Muscle of leg (tissue), 16 donors: ENCODE data around the gene GLRX5. TPM values are rescaled to one million over a fixed set of nuclear protein-coding genes. Genes with fewer than 3 reads are reported as not detected.

Source experiments
- DNase-seq: peaks from one replicate; pipeline ENCODE4 v3.0.0; 2013
- H3K27ac ChIP-seq: one replicate; pipeline ENCODE4 v1.5.1; 2013; ENCODE audit warnings: mild to moderate bottlenecking, low read length, control low read depth
- H3K27me3 ChIP-seq: one replicate; pipeline ENCODE4 v1.6.1; 2013; ENCODE audit warnings: low read length; ENCODE audit not compliant: control insufficient read depth, insufficient read depth
- H3K36me3 ChIP-seq: one replicate; pipeline ENCODE4 v1.6.1; 2013; ENCODE audit warnings: low read length; ENCODE audit not compliant: control insufficient read depth, insufficient read depth
- H3K4me1 ChIP-seq: one replicate; pipeline ENCODE4 v1.6.1; 2013; ENCODE audit warnings: low read length; ENCODE audit not compliant: control insufficient read depth, insufficient read depth
- H3K4me3 ChIP-seq: one replicate; pipeline ENCODE4 v1.5.1; 2013; ENCODE audit warnings: low read length, control low read depth
- H3K9me3 ChIP-seq: replicated peaks from 2 replicates; pipeline ENCODE4 v1.6.1; 2013; ENCODE audit warnings: low read depth, low read length; ENCODE audit not compliant: control insufficient read depth
- WGBS: methylation state at CpG from one replicate; pipeline ENCODE4 v1.1.5; 2013; ENCODE audit warnings: missing lambda C conversion rate; ENCODE audit not compliant: insufficient coverage; 5-methylcytosine and 5-hydroxymethylcytosine counted together
- long read RNA-seq, 11 donors: transcript quantifications; one replicate each; lab custom pipeline, GENCODE V29; 2026
- polyA plus RNA-seq, 8 donors: library from polyadenylated mRNA; unstranded; fragments of 120-200 nt; gene quantifications; one replicate each; pipeline versions ENCODE4 v1.2.1 to v1.2.3, GENCODE V29; 2013; ENCODE audit warnings: inconsistent platforms in 1 of 8, low replicate concordance in 1 of 8; ENCODE audit not compliant: insufficient read length in 8 of 8, insufficient read depth in 1 of 8
- total RNA-seq: library from RNA; stranded (reverse); fragments of 120-200 nt; gene quantifications from one replicate; pipeline ENCODE4 v1.2.4, GENCODE V29; 2013

Gene GLRX5
- total RNA-seq (44.3 TPM), polyA plus RNA-seq (10 to 100 TPM; 47.0 to 58.7 (median 53.8) TPM)
- long read RNA-seq, donor 1, transcript GLRX5-201 (2 exons, 1,564 nt), result major isoform, 26 of 51 reads
- long read RNA-seq, donor 1, partial matches to known transcripts, result 25 of 51 reads
- long read RNA-seq, donor 1, other reads (novel, unspliced or antisense), result 0 of 51 reads
- long read RNA-seq, donor 2, transcript GLRX5-201 (2 exons, 1,564 nt), result major isoform, 8 of 8 reads
- long read RNA-seq, donor 2, partial matches to known transcripts, result 0 of 8 reads
- long read RNA-seq, donor 2, other reads (novel, unspliced or antisense), result 0 of 8 reads
- long read RNA-seq, donor 3, transcript GLRX5-201 (2 exons, 1,564 nt), result major isoform, 85 of 85 reads
- long read RNA-seq, donor 3, partial matches to known transcripts, result 0 of 85 reads
- long read RNA-seq, donor 3, other reads (novel, unspliced or antisense), result 0 of 85 reads
- long read RNA-seq, donor 4, transcript GLRX5-201 (2 exons, 1,564 nt), result major isoform, 44 of 58 reads
- long read RNA-seq, donor 4, partial matches to known transcripts, result 14 of 58 reads
- long read RNA-seq, donor 4, other reads (novel, unspliced or antisense), result 0 of 58 reads
- long read RNA-seq, donor 5, transcript GLRX5-201 (2 exons, 1,564 nt), result major isoform, 117 of 146 reads
- long read RNA-seq, donor 5, partial matches to known transcripts, result 21 of 146 reads
- long read RNA-seq, donor 5, other reads (novel, unspliced or antisense), result 8 of 146 reads
- long read RNA-seq, donor 6, transcript GLRX5-201 (2 exons, 1,564 nt), result major isoform, 93 of 93 reads
- long read RNA-seq, donor 6, partial matches to known transcripts, result 0 of 93 reads
- long read RNA-seq, donor 6, other reads (novel, unspliced or antisense), result 0 of 93 reads
- long read RNA-seq, donor 7, transcript GLRX5-201 (2 exons, 1,564 nt), result major isoform, 40 of 40 reads
- long read RNA-seq, donor 7, partial matches to known transcripts, result 0 of 40 reads
- long read RNA-seq, donor 7, other reads (novel, unspliced or antisense), result 0 of 40 reads
- long read RNA-seq, donor 8, transcript GLRX5-201 (2 exons, 1,564 nt), result major isoform, 43 of 81 reads
- long read RNA-seq, donor 8, partial matches to known transcripts, result 32 of 81 reads
- long read RNA-seq, donor 8, other reads (novel, unspliced or antisense), result 6 of 81 reads
- long read RNA-seq, donor 9, transcript GLRX5-201 (2 exons, 1,564 nt), result major isoform, 34 of 34 reads
- long read RNA-seq, donor 9, partial matches to known transcripts, result 0 of 34 reads
- long read RNA-seq, donor 9, other reads (novel, unspliced or antisense), result 0 of 34 reads
- long read RNA-seq, donor 10, transcript GLRX5-201 (2 exons, 1,564 nt), result major isoform, 44 of 96 reads
- long read RNA-seq, donor 10, partial matches to known transcripts, result 52 of 96 reads
- long read RNA-seq, donor 10, other reads (novel, unspliced or antisense), result 0 of 96 reads
- long read RNA-seq, donor 11, transcript GLRX5-201 (2 exons, 1,564 nt), result major isoform, 50 of 82 reads
- long read RNA-seq, donor 11, partial matches to known transcripts, result 32 of 82 reads
- long read RNA-seq, donor 11, other reads (novel, unspliced or antisense), result 0 of 82 reads

DNA sequence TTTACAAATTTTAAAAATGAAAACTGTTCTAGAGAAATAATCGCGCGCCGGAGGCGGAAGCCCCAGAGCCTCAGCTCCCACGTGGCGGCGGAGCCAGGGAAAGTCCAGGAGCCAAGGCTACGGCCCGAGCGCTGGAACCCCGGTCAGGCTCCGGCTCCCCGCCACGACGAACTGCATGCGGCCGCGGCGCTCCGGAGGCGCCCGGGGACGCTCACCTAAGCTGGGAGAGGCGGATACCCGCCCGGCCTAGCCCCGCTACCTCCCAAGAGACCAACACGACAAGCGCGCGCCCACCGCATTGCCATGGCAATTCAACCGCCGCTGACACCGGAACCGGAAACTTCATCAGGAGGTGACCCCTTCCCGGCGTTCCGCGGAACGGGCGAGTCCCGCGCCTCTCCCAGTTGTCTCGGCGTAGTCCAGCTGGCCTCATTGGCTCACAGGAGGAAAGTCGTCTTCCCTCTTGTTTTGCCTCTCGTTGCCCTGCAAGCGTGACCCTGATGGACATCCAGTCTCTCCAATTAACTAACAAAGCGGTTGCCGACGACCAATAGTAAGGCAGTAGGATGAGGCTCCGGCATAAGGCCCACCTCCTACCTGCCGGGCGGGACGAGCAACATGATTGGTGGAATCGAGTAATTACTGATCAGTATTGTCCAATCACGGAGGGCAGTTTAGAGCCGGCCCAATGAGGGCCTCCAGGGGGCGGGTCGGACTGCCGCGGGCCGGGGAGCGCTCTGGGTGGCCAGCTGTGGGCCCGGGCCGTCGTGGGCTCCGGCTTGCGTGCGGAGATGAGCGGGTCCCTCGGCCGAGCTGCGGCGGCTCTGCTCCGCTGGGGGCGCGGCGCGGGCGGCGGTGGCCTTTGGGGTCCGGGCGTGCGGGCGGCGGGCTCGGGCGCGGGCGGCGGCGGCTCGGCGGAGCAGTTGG, at the start of gene GLRX5:
Gene GLRX5 (plus strand): TSS at position 752 of the 927 bp plus-strand sequence. CDS start 40 bp downstream, at position 792.
- under 1% methylated on average over 90 of the region's 97 CpGs for WGBS
- Histone ChIP-seq H3K4me1 (peaks cover 29% of the 10 kb centered on the region), H3K27ac (peak within 1 kb of the TSS; percentile 94), H3K4me3 (peak within 1 kb of the TSS; percentile 97), H3K9me3 (no peaks in the 10 kb centered on the region), H3K27me3 (no peaks in the 10 kb centered on the region), H3K36me3 (no peaks in the 10 kb centered on the region)
- peak; percentile 100 for DNase-seq

DNA sequence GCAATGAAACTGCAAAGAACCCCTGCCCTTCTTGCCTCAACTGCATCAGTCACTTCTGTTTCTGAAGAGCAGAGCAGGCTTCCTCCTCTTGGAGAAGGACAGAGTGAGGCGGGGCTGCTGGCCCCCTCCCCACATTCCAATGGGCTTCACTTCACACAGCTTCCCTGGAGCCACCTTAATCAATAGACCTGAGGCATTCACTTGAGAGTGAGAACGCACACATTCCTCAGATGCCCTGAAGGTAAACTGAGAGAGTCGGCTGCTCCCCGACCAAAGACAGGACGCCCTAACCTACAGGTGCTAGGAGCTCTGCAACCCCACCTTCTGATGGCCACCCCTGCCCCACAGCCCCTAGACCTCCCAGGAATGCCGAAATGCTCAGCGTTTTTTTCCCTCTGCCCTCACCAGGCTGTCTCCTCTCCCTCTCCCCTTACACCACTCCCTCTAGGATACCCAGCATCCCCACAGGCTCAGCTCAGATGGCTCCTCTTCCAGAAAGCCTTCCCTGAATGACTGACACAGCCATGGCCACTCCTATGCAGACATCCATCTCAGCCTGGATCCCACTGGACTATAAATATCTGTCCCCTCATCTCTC, 49.5 kb upstream of the GLRX5 start:
- no peaks in the 10 kb centered on the region for H3K9me3 ChIP-seq
- no peak overlapping the region for H3K4me3 ChIP-seq
- peaks cover 2% of the 10 kb centered on the region for H3K36me3 ChIP-seq
- H3K27ac ChIP-seq, result no peak overlapping the region
- DNase-seq, result no peak
- 43% methylated on average over 7 of the region's 7 CpGs for WGBS
- H3K27me3 ChIP-seq, result no peaks in the 10 kb centered on the region
- H3K4me1 ChIP-seq, result peaks cover 79% of the 10 kb centered on the region

DNA sequence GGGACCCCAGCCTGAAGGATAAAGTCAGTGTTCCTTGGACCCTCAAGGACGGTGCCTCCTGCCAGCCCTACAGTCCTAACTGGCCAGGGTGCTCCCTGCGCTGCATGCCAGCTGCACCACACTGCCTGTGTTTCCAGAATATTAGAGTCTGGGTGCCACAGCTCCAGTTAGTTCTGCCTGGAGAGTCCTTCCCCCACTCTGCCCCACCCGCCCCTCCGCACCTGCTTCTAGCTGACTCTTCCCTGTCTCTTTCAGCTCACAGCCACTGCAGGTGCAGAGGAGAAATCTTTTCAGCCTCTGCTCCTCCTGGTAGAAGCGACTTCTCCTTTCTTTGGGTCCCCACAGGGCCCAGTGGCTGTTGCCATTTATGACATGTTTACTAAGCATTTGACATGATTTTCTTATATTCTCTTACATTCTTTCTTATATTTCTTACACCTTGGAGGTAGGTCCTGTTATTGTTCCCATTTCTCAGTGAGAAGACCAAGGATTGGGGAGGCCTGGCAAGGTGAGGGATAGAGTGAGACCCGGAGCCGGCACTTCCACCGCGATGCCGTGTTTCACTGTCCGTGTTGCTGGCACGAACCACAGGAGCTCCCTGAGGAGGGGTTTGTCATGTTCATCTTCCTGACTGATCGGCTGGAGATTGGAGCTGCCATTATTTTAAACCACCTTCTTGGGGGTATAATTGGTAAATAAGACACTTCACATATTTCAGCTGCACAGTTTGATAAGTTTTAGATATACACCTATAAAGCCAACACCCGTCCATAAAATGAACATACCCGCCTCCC, 47.8 kb upstream of the GLRX5 start:
- peaks cover 74% of the 10 kb centered on the region for H3K4me1 ChIP-seq
- WGBS, result 82% methylated on average over 7 of the region's 15 CpGs

DNA sequence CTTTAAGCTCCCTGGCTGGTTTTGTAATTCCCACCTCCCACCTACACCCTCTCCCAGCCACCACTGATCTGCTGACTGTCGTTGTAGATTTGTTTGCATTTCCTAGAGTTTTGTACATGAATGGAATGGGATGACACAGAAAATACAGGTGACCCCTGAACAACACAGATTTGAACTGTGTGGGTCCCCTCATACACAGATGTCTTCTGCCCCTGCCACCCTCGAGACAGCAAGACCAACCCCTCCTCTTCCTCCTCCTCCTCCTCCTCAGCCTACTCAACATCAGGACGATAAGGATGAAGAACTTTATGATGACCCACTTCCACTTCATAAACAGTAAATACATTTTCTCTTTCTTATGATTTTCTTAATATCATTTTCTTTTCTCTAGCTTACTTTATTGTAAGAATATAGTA, 47.2 kb upstream of the GLRX5 start:
- no peak overlapping the region for H3K27ac ChIP-seq
- peaks cover 2% of the 10 kb centered on the region for H3K9me3 ChIP-seq
- no peaks in the 10 kb centered on the region for H3K27me3 ChIP-seq
- peaks cover 69% of the 10 kb centered on the region for H3K4me1 ChIP-seq
- H3K36me3 ChIP-seq, result no peaks in the 10 kb centered on the region
- no peak for DNase-seq
- WGBS, result no CpG with 5 or more reads among the region's 3 CpGs
- H3K4me3 ChIP-seq, result no peak overlapping the region

More for the DNA sequence above, 47.8 kb upstream of the GLRX5 start:
- Histone ChIP-seq H3K27ac (no peak overlapping the region), H3K36me3 (no peaks in the 10 kb centered on the region), H3K4me3 (no peak overlapping the region), H3K27me3 (no peaks in the 10 kb centered on the region), H3K9me3 (no peaks in the 10 kb centered on the region)
- no peak for DNase-seq

DNA sequence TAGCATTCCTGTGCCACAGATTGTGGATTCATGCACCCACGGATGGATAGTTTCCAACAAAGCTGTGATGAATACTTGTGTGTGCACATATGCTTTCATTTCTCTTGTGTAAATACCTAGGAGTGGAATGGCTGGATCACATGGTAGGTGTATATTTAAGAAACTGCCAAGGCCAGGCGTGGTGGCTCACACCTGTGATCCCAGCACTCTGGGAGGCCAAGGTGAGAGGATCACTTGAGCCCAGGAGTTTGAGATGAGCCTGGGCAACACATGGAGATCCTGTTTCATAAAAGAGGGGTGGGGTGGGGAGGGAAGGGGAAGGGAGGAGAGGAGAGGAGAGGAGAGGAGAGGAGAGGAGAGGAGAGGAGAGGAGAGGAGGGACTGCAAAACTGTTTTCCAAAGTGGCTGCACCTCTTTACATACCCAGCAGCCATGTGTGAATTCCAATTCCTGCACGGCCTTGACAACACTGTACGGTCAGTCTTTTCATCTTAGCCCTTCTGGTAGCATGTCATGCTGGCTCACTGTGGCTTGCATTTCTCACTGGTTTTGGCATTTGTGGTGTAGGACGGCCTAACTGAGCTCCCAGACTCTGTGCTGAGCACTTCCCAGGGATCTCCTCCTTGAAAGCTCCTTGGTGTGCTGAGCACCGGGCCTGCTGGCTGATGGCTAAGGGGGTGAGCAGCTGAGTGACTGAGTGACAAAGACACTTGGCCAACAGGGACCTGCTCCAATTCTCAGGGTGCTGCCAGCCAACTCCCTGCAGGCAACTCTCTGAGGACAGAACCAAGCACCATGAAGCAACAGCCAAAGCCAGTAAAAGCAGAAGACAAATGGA, 46.3 kb upstream of the GLRX5 start:
- Histone ChIP-seq H3K36me3 (no peaks in the 10 kb centered on the region), H3K27me3 (no peaks in the 10 kb centered on the region), H3K4me3 (no peak overlapping the region), H3K27ac (peak overlapping the region; percentile 49), H3K4me1 (peaks cover 62% of the 10 kb centered on the region), H3K9me3 (peaks cover 2% of the 10 kb centered on the region)
- 70% methylated on average over 3 of the region's 6 CpGs for WGBS
- no peak for DNase-seq

DNA sequence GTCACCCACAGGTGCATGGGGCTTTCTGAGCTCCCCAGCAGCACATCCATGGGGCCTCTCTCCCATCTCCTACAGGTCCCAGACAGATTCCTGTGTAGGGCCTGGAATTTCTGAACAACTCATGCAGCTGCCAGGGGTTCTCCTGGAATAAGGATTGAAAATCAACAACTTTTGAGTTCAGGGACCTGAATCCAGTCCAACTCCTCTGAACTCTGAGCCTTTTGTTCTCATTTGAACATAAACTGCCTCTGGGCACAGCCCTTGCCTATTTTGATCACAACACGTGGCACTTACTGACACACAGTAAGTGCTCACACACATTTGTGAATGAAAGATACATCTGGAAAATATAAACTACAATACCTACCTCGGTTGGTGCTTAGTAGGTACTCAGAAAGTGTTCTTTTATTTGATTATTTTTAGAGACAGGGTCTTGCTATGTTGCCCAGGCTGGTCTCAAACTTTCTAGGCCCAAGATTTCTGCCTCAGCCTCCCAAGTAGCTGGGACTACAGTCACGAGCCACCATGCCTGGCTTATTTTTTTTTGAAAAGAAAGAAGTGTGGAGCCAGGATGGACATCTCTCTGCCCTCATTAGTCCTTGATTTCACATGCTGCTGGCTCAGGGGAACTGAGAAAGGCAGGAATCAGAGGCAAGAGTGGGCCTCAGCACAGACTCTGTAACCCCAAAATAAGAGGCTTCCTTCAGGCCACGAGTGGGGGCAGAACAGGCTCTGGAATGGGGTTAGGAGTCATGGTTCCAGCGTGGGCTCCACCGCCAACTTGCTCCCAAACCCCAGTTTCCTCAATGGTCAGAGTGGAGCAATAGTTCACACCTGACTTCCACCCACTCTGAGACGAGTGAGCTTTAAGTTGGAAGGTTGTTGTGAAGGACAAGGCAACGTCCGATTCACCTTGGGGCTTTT, 45.4 kb upstream of the GLRX5 start:
- peaks cover 2% of the 10 kb centered on the region for H3K36me3 ChIP-seq
- 80% methylated on average over 1 of the region's 9 CpGs for WGBS
- H3K27ac ChIP-seq, result peak overlapping the region; percentile 49
- DNase-seq, result no peak
- no peaks in the 10 kb centered on the region for H3K27me3 ChIP-seq
- H3K4me3 ChIP-seq, result no peak overlapping the region
- peaks cover 2% of the 10 kb centered on the region for H3K9me3 ChIP-seq
- peaks cover 62% of the 10 kb centered on the region for H3K4me1 ChIP-seq

DNA sequence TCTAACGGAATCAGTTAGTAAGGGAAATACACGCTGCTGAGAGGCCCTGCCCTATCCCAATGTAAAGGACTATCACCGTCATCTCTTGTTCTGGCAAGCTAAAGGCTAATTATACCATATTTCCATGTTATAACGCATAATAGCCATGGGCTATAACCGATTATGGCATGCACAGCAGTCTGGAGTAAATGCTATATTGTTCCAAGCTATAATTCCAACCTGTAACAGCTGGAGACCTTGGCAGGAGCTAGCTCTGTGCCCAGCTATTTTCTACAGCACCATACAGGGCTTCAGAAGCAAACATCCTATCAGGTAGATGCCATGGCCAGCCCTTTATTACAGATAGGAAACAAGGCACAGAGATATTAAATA, 44.7 kb upstream of the GLRX5 start:
- peaks cover 63% of the 10 kb centered on the region for H3K4me1 ChIP-seq
- peak overlapping the region; percentile 1 for H3K27ac ChIP-seq
- H3K9me3 ChIP-seq, result peaks cover 2% of the 10 kb centered on the region
- no peak overlapping the region for H3K4me3 ChIP-seq
- DNase-seq, result no peak
- H3K36me3 ChIP-seq, result peaks cover 2% of the 10 kb centered on the region
- WGBS, result 57% methylated on average over 2 of the region's 5 CpGs
- no peaks in the 10 kb centered on the region for H3K27me3 ChIP-seq
